CD4-positive, alpha-beta memory T cell (primary cell): ENCODE measurements around the gene RGL4. TPM values are rescaled to one million over a fixed set of nuclear protein-coding genes. Genes with fewer than 3 reads are reported as not detected.

ENCODE experiments used
- CTCF ChIA-PET: fragments of 350-600 bp; sonication (Branson Sonifier 250); formaldehyde crosslinking; loops from one replicate; lab custom pipeline; 2021; ENCODE audit warnings: inconsistent platforms; ENCODE audit not compliant: partially characterized antibody; lab: Charles Lee
- POLR2A ChIA-PET: fragments of 350-600 bp; sonication (Branson Sonifier 250); formaldehyde crosslinking; loops from one replicate; lab custom pipeline; 2021; ENCODE audit not compliant: partially characterized antibody; lab: Charles Lee
- DNase-seq, 5 donors: peaks; one replicate each; pipeline versions ENCODE4 v3.0.0 to v3.0.0-alpha.2; 2020 to 2022; ENCODE audit warnings: mixed read lengths in 1 of 5
- H3K27ac ChIP-seq: one replicate; pipeline ENCODE4 v1.7.0; 2013; ENCODE audit warnings: low read depth, low read length
- H3K27me3 ChIP-seq: 2 replicates; pipeline ENCODE4 v1.7.0; 2013; ENCODE audit warnings: mild to moderate bottlenecking, low read length, moderate library complexity; ENCODE audit not compliant: insufficient read depth
- H3K36me3 ChIP-seq: 2 replicates; pipeline ENCODE4 v1.7.0; 2013; ENCODE audit warnings: mild to moderate bottlenecking, low read length, moderate library complexity; ENCODE audit not compliant: insufficient read depth
- H3K4me1 ChIP-seq: 2 replicates; pipeline ENCODE4 v1.7.0; 2013; ENCODE audit warnings: mild to moderate bottlenecking, low read length, moderate library complexity; ENCODE audit not compliant: insufficient read depth
- H3K4me3 ChIP-seq, 2 donors: one replicate each; pipeline ENCODE4 v1.7.0; 2013; ENCODE audit warnings: low read length in 2 of 2, mild to moderate bottlenecking in 1 of 2
- H3K9me3 ChIP-seq, 2 donors: one replicate each; pipeline ENCODE4 v1.7.0; 2013; ENCODE audit warnings: low read length in 2 of 2, control low read depth in 1 of 2; ENCODE audit not compliant: control insufficient read depth in 1 of 2
- H3K27ac Mint-ChIP-seq, 7 donors: one replicate each; pipeline ENCODE4 v1.8.0; 2020 to 2021; ENCODE audit warnings: mixed read lengths in 7 of 7, mild to moderate bottlenecking in 6 of 7, inconsistent platforms in 3 of 7, moderate library complexity in 3 of 7
- H3K27me3 Mint-ChIP-seq, 2 donors: one replicate each; pipeline ENCODE4 v1.8.0; 2020 to 2021; ENCODE audit warnings: mixed read lengths in 2 of 2
- H3K36me3 Mint-ChIP-seq, 2 donors: one replicate each; pipeline ENCODE4 v1.8.0; 2020 to 2021; ENCODE audit warnings: mixed read lengths in 2 of 2, inconsistent platforms in 1 of 2, mild to moderate bottlenecking in 1 of 2
- H3K4me1 Mint-ChIP-seq, 4 donors: one replicate each; pipeline ENCODE4 v1.8.0; 2020 to 2021; ENCODE audit warnings: mixed read lengths in 4 of 4, mild to moderate bottlenecking in 1 of 4
- H3K4me3 Mint-ChIP-seq, 8 donors: one replicate each; pipeline ENCODE4 v1.8.0; 2020 to 2021; ENCODE audit warnings: mixed read lengths in 8 of 8, mild to moderate bottlenecking in 7 of 8, moderate library complexity in 6 of 8, inconsistent platforms in 3 of 8
- H3K9me3 Mint-ChIP-seq, 8 donors: one replicate each; pipeline ENCODE4 v1.8.0; 2020 to 2021; ENCODE audit warnings: mixed read lengths in 8 of 8, mild to moderate bottlenecking in 5 of 8, inconsistent platforms in 3 of 8, moderate library complexity in 1 of 8
- intact Hi-C: fragments of 100-400 bp; cut with micrococcal nuclease; formaldehyde crosslinking; loops from one replicate; pipeline ENCODE4 v1.15.1; 2023
- polyA plus RNA-seq, 2 donors: library from polyadenylated mRNA; unstranded; fragments of 300-500 nt; fragmentation: Illumina TruSeq; gene quantifications; one replicate each; pipeline ENCODE4 v1.2.3, GENCODE V29; 2021
- total RNA-seq, 2 experiments: library from RNA; stranded (reverse); gene quantifications; one replicate each; pipeline ENCODE4 v1.2.3, GENCODE V29; 2021

Gene RGL4
- total and polyA plus RNA-seq, 4 experiments from 2014 or later, result 7.2 to 64.9 (median 34.1) TPM

- POLR2A ChIA-PET, result interaction anchor here (0.6 kb wide), 1 partner anchor 9 kb away, joined by 3 read pairs; no protein-coding TSS in a partner anchor
- Histone ChIP-seq H3K9me3 (no peaks in the 10 kb centered on the region), H3K4me1 (no peaks in the 10 kb centered on the region), H3K4me3 (no peak overlapping the region), H3K36me3 (peaks cover 8% of the 10 kb centered on the region), H3K27me3 (no peaks in the 10 kb centered on the region), H3K27ac (no peak overlapping the region)
- Mint-ChIP-seq H3K4me3 (no peak overlapping the region), H3K27me3 (no peaks in the 10 kb centered on the region), H3K27ac (peak overlapping the region in 2 of 7 donors; percentile 50 to 64), H3K4me1 (peaks cover 0 to 4% (median 2%) of the 10 kb centered on the region in 4 donors), H3K36me3 (peaks cover 26 to 28% of the 10 kb centered on the region in 2 donors), H3K9me3 (no peaks in the 10 kb centered on the region)
- CTCF ChIA-PET, result no interaction called here
- intact Hi-C loops, result no loop called here
- no peak for DNase-seq
Measured at GRCh38 chr22:23686416-23687024, 4.3 kb upstream of the RGL4 start.

GRCh38 chr22:23688121-23688520, 2.7 kb upstream of the RGL4 start:
- no peak overlapping the region for H3K4me3 Mint-ChIP-seq
- intact Hi-C loops, result no loop called here
- Histone ChIP-seq H3K4me3 (no peak overlapping the region), H3K27ac (no peak overlapping the region), H3K9me3 (no peaks in the 10 kb centered on the region), H3K36me3 (peaks cover 8% of the 10 kb centered on the region), H3K4me1 (no peaks in the 10 kb centered on the region), H3K27me3 (no peaks in the 10 kb centered on the region)
- no peaks in the 10 kb centered on the region for H3K9me3 Mint-ChIP-seq
- H3K4me1 Mint-ChIP-seq, result peaks cover 0 to 11% (median 3%) of the 10 kb centered on the region in 4 donors
- no peaks in the 10 kb centered on the region for H3K27me3 Mint-ChIP-seq
- DNase-seq, result no peak
- H3K36me3 Mint-ChIP-seq, result peaks cover 17 to 28% of the 10 kb centered on the region in 2 donors
- ChIA-PET POLR2A (no interaction called here), CTCF (no interaction called here)
- H3K27ac Mint-ChIP-seq, result no peak overlapping the region

GRCh38 chr22:23688571-23688970, 2.2 kb upstream of the RGL4 start:
- H3K27ac ChIP-seq, result no peak overlapping the region
- H3K9me3 ChIP-seq, result no peaks in the 10 kb centered on the region
- POLR2A ChIA-PET, result no interaction called here
- Mint-ChIP-seq H3K27me3 (no peaks in the 10 kb centered on the region), H3K4me3 (no peak overlapping the region), H3K27ac (no peak overlapping the region), H3K36me3 (peaks cover 18 to 27% of the 10 kb centered on the region in 2 donors), H3K9me3 (no peaks in the 10 kb centered on the region), H3K4me1 (peaks cover 0 to 13% (median 3%) of the 10 kb centered on the region in 4 donors)
- intact Hi-C loops, result no loop called here
- no peaks in the 10 kb centered on the region for H3K27me3 ChIP-seq
- no peaks in the 10 kb centered on the region for H3K4me1 ChIP-seq
- CTCF ChIA-PET, result no interaction called here
- H3K36me3 ChIP-seq, result peaks cover 10% of the 10 kb centered on the region
- no peak overlapping the region for H3K4me3 ChIP-seq
- no peak for DNase-seq

- Histone ChIP-seq H3K9me3 (no peaks in the 10 kb centered on the region), H3K27me3 (no peaks in the 10 kb centered on the region), H3K27ac (no peak overlapping the region), H3K36me3 (peaks cover 19% of the 10 kb centered on the region), H3K4me3 (no peak overlapping the region), H3K4me1 (peaks cover 2% of the 10 kb centered on the region)
- CTCF ChIA-PET, result no interaction called here
- POLR2A ChIA-PET, result interaction anchor here (0.6 kb wide), 1 partner anchor 60 kb away, joined by 3 read pairs; no protein-coding TSS in a partner anchor
- Mint-ChIP-seq H3K36me3 (peaks cover 26 to 29% of the 10 kb centered on the region in 2 donors), H3K4me3 (no peak overlapping the region), H3K4me1 (peaks cover 0 to 13% (median 6%) of the 10 kb centered on the region in 4 donors), H3K9me3 (no peaks in the 10 kb centered on the region), H3K27ac (no peak overlapping the region), H3K27me3 (no peaks in the 10 kb centered on the region)
- no peak for DNase-seq
- intact Hi-C loops, result no loop called here
Measured at GRCh38 chr22:23689414-23689813, 1.4 kb upstream of the RGL4 start.

- Histone ChIP-seq H3K9me3 (no peaks in the 10 kb centered on the region), H3K27ac (no peak overlapping the region), H3K4me1 (peaks cover 26% of the 10 kb centered on the region), H3K36me3 (peaks cover 20% of the 10 kb centered on the region), H3K27me3 (no peaks in the 10 kb centered on the region), H3K4me3 (no peak overlapping the region)
- ChIA-PET CTCF (no interaction called here), POLR2A (no interaction called here)
- Mint-ChIP-seq H3K4me1 (peaks cover 18 to 34% (median 28%) of the 10 kb centered on the region in 4 donors), H3K4me3 (no peak overlapping the region), H3K27me3 (no peaks in the 10 kb centered on the region), H3K27ac (peak overlapping the region in 1 of 7 donors; percentile 65), H3K36me3 (peaks cover 38% of the 10 kb centered on the region in 2 donors), H3K9me3 (no peaks in the 10 kb centered on the region)
- intact Hi-C loops, result loop anchor here (10.0 kb wide), 1 partner anchor 143 kb away; the partner anchor contains the start of gene DERL3
- DNase-seq, result no peak
Measured at GRCh38 chr22:23691748-23692423, 1.1 kb downstream of the RGL4 start.

- Histone ChIP-seq H3K9me3 (no peaks in the 10 kb centered on the region), H3K27me3 (no peaks in the 10 kb centered on the region), H3K4me3 (no peak overlapping the region), H3K27ac (no peak overlapping the region), H3K36me3 (peaks cover 21% of the 10 kb centered on the region), H3K4me1 (peaks cover 34% of the 10 kb centered on the region)
- Mint-ChIP-seq H3K27ac (peak overlapping the region; percentile 19 to 85 (median 70)), H3K36me3 (peaks cover 38 to 39% of the 10 kb centered on the region in 2 donors), H3K9me3 (no peaks in the 10 kb centered on the region), H3K27me3 (no peaks in the 10 kb centered on the region), H3K4me1 (peaks cover 20 to 42% (median 32%) of the 10 kb centered on the region in 4 donors), H3K4me3 (peak overlapping the region in 1 of 8 donors; percentile 35)
- no peak for DNase-seq
- POLR2A ChIA-PET, result interaction anchor here (0.9 to 4.6 kb wide), 2 partner anchors 13 to 24 kb away, joined by 3 to 76 read pairs; no protein-coding TSS in a partner anchor
- CTCF ChIA-PET, result interaction anchor here (1.3 kb wide), 1 partner anchor 9 kb away, joined by 3 read pairs; no protein-coding TSS in a partner anchor
- intact Hi-C loops, result loop anchor here (10.0 kb wide), 1 partner anchor 142 kb away; the partner anchor contains the start of gene DERL3
Measured at GRCh38 chr22:23692598-23693291, 1.9 kb downstream of the RGL4 start.
